Naive thymus-derived CD4-positive, alpha-beta T cell (primary cell): Measurements from ENCODE around the gene CCDC83. TPM values are rescaled to one million over a fixed set of nuclear protein-coding genes. Genes with fewer than 3 reads are reported as not detected.
"Not testable (repeated sequence)": the region's sequence is repeated elsewhere in the genome, so short reads cannot be mapped to it uniquely, and the experiment has no call there.

Experiments used
- ATAC-seq: fragments of 150-1000 bp; cut with Tn5 transposase; 2 replicates; pipeline ENCODE4 v1.10.0; 2021; ENCODE audit warnings: mild to moderate bottlenecking, moderate library complexity
- CTCF ChIA-PET: fragments of 350-600 bp; sonication (Branson Sonifier 250); formaldehyde crosslinking; loops from one replicate; lab custom pipeline; 2021; ENCODE audit warnings: antibody characterized with exemption; lab: Charles Lee
- POLR2A ChIA-PET: fragments of 350-600 bp; sonication (Branson Sonifier 250); formaldehyde crosslinking; loops from one replicate; lab custom pipeline; 2021; ENCODE audit warnings: antibody characterized with exemption, inconsistent platforms; lab: Charles Lee
- DNase-seq, 9 donors: peaks; one replicate each; pipeline versions ENCODE4 v3.0.0 to v3.0.0-alpha.2; 2020 to 2022; ENCODE audit warnings: mixed read lengths in 1 of 9
- H3K27ac ChIP-seq: one replicate; pipeline ENCODE4 v1.7.0; 2013; ENCODE audit warnings: mild to moderate bottlenecking, low read depth, low read length, moderate library complexity
- H3K27me3 ChIP-seq, 2 donors: one replicate each; pipeline ENCODE4 v1.7.0; 2013; ENCODE audit warnings: low read length in 2 of 2, mild to moderate bottlenecking in 2 of 2, moderate library complexity in 2 of 2; ENCODE audit not compliant: control insufficient read depth in 2 of 2, insufficient read depth in 2 of 2
- H3K36me3 ChIP-seq, 3 experiments: 1 replicate in 2 of 3; 2 replicates in 1 of 3; pipeline ENCODE4 v1.7.0; 2013; ENCODE audit warnings: low read length in 3 of 3, mild to moderate bottlenecking in 3 of 3, moderate library complexity in 1 of 3; ENCODE audit not compliant: insufficient read depth in 3 of 3, control insufficient read depth in 2 of 3
- H3K4me1 ChIP-seq, 2 donors: one replicate each; pipeline ENCODE4 v1.7.0; 2013; ENCODE audit warnings: low read length in 2 of 2, mild to moderate bottlenecking in 2 of 2, moderate library complexity in 1 of 2; ENCODE audit not compliant: control insufficient read depth in 2 of 2, insufficient read depth in 2 of 2
- H3K4me3 ChIP-seq: 2 replicates; pipeline ENCODE4 v1.7.0; 2013; ENCODE audit warnings: mild to moderate bottlenecking, low read length
- H3K9me3 ChIP-seq, 3 experiments: 1 replicate in 2 of 3; 2 replicates in 1 of 3; pipeline ENCODE4 v1.7.0; 2013; ENCODE audit warnings: low read length in 3 of 3; ENCODE audit not compliant: control insufficient read depth in 2 of 3
- H3K27ac Mint-ChIP-seq, 9 donors: one replicate each; pipeline ENCODE4 v1.8.0; 2020 to 2022; ENCODE audit warnings: mixed read lengths in 9 of 9, mild to moderate bottlenecking in 8 of 9, moderate library complexity in 5 of 9, inconsistent platforms in 2 of 9
- H3K27me3 Mint-ChIP-seq, 5 donors: one replicate each; pipeline ENCODE4 v1.8.0; 2021 to 2022; ENCODE audit warnings: mixed read lengths in 5 of 5, mild to moderate bottlenecking in 1 of 5
- H3K36me3 Mint-ChIP-seq, 5 donors: one replicate each; pipeline ENCODE4 v1.8.0; 2020 to 2022; ENCODE audit warnings: mixed read lengths in 5 of 5, mild to moderate bottlenecking in 3 of 5, inconsistent platforms in 1 of 5
- H3K4me1 Mint-ChIP-seq, 7 donors: one replicate each; pipeline ENCODE4 v1.8.0; 2020 to 2022; ENCODE audit warnings: mixed read lengths in 7 of 7, mild to moderate bottlenecking in 3 of 7, inconsistent platforms in 1 of 7
- H3K4me3 Mint-ChIP-seq, 10 donors: one replicate each; pipeline ENCODE4 v1.8.0; 2020 to 2022; ENCODE audit warnings: mild to moderate bottlenecking in 10 of 10, mixed read lengths in 10 of 10, moderate library complexity in 6 of 10, inconsistent platforms in 2 of 10
- H3K9me3 Mint-ChIP-seq, 11 donors: one replicate each; pipeline ENCODE4 v1.8.0; 2020 to 2022; ENCODE audit warnings: mixed read lengths in 11 of 11, mild to moderate bottlenecking in 4 of 11, inconsistent platforms in 1 of 11, moderate library complexity in 1 of 11
- intact Hi-C, 2 donors: fragments of 100-400 bp; cut with micrococcal nuclease; formaldehyde crosslinking; loops; one replicate each; pipeline ENCODE4 v1.15.1; 2023
- polyA plus RNA-seq, 2 donors: library from polyadenylated mRNA; unstranded; fragments of 300-500 nt; fragmentation: Illumina TruSeq; gene quantifications; one replicate each; pipeline ENCODE4 v1.2.3, GENCODE V29; 2021
- total RNA-seq, 6 experiments: library from RNA in 5 of 6; stranded (reverse) in 5 of 6; gene quantifications; 1 replicate in 5 of 6; 2 replicates in 1 of 6; pipeline ENCODE4 v1.2.3 and lab custom pipeline; 2021 to 2026

Gene CCDC83
- total and polyA plus RNA-seq, 7 experiments from 2014 or later, result not detected

DNA sequence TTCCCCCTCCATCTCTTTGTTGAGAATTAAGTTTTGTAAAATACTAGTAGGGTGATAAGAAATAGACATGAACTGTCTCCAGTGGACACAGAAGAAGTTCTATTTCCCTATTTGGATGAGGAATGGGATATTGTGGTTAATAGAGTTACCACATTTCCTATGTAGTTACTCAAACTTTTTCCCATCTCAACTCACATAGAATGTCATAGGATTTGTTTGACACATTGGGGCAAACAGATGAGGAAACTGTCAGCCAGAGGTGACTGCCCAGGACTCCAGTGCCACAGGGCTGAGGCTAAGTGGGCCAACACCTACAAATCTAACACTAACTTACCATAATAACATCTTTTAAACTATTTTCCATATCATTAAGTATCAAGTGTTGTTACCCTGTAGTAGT lies 58.3 kb downstream of the CCDC83 start:
- no peak overlapping the region for H3K27ac ChIP-seq
- ChIA-PET POLR2A (no interaction called here), CTCF (no interaction called here)
- no peak overlapping the region for H3K27ac Mint-ChIP-seq
- H3K36me3 Mint-ChIP-seq, result peaks cover 0 to 3% (median 0%) of the 10 kb centered on the region in 5 donors
- no peaks in the 10 kb centered on the region for H3K36me3 ChIP-seq
- no peak overlapping the region for H3K4me3 Mint-ChIP-seq
- intact Hi-C loops, result no loop called here
- peaks cover 0 to 10% (median 3%) of the 10 kb centered on the region in 5 donors for H3K27me3 Mint-ChIP-seq
- ATAC-seq (peak; percentile 38), DNase-seq (no peak)
- H3K4me1 ChIP-seq, result no peaks in the 10 kb centered on the region
- no peaks in the 10 kb centered on the region for H3K4me1 Mint-ChIP-seq
- H3K9me3 ChIP-seq, result no peaks in the 10 kb centered on the region
- H3K9me3 Mint-ChIP-seq, result peaks cover 0 to 10% (median 0%) of the 10 kb centered on the region in 11 donors
- H3K27me3 ChIP-seq, result no peaks in the 10 kb centered on the region
- no peak overlapping the region for H3K4me3 ChIP-seq

GRCh38 chr11:85914425-85914824 lies 59.2 kb downstream of the CCDC83 start:
- H3K27ac ChIP-seq, result no peak overlapping the region
- POLR2A ChIA-PET, result no interaction called here

GRCh38 chr11:85918910-85919794 lies 64.0 kb downstream of the CCDC83 start:
- Mint-ChIP-seq H3K27me3 (peaks cover 0 to 13% (median 9%) of the 10 kb centered on the region in 5 donors), H3K36me3 (peaks cover 0 to 5% (median 0%) of the 10 kb centered on the region in 5 donors), H3K4me1 (peaks cover 0 to 3% (median 0%) of the 10 kb centered on the region in 7 donors), H3K27ac (no peak overlapping the region), H3K4me3 (no peak overlapping the region), H3K9me3 (peaks cover 0 to 10% (median 4%) of the 10 kb centered on the region in 11 donors)
- no peaks in the 10 kb centered on the region for H3K4me1 ChIP-seq
- CTCF ChIA-PET, result no interaction called here
- no peaks in the 10 kb centered on the region for H3K27me3 ChIP-seq
- no peaks in the 10 kb centered on the region for H3K9me3 ChIP-seq
- ATAC-seq (no peak), DNase-seq (no peak)
- no peak overlapping the region for H3K4me3 ChIP-seq
- intact Hi-C loops, result no loop called here
- no peaks in the 10 kb centered on the region for H3K36me3 ChIP-seq
- POLR2A ChIA-PET, result no interaction called here
- H3K27ac ChIP-seq, result no peak overlapping the region

More at GRCh38 chr11:85914425-85914824, 59.2 kb downstream of the CCDC83 start:
- intact Hi-C loops, result no loop called here
- Mint-ChIP-seq H3K27me3 (peaks cover 0 to 10% (median 3%) of the 10 kb centered on the region in 5 donors), H3K36me3 (peaks cover 0 to 3% (median 0%) of the 10 kb centered on the region in 5 donors), H3K4me1 (no peaks in the 10 kb centered on the region), H3K4me3 (no peak overlapping the region), H3K27ac (peak overlapping the region in 1 of 9 donors; percentile 32), H3K9me3 (peaks cover 0 to 10% (median 1%) of the 10 kb centered on the region in 11 donors)
- Histone ChIP-seq H3K36me3 (no peaks in the 10 kb centered on the region), H3K9me3 (no peaks in the 10 kb centered on the region), H3K4me3 (no peak overlapping the region), H3K27me3 (no peaks in the 10 kb centered on the region), H3K4me1 (no peaks in the 10 kb centered on the region)
- DNase-seq (no peak), ATAC-seq (no peak)
- CTCF ChIA-PET, result no interaction called here

DNA sequence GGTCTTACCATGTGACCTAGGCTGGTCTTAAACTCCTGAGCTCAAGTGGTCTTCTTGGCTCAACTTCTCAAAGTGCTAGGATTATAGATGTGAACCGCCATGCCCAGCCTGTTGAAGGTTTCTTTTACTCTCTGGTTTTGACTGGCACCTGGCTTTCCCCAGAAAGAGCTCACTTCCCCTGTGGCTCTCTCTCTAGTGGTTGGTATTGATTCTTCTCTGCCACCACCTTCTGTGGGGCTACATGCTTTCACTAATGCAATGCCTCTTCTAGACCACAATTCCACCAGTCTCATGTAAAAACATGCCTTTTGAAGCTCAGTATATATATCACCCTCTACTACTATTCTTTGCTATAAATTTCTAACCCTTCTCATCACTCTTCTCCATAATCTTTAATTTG lies 67.2 kb downstream of the CCDC83 start:
- intact Hi-C loops, result no loop called here
- ChIA-PET POLR2A (no interaction called here), CTCF (no interaction called here)
- Mint-ChIP-seq H3K27me3 (peaks cover 6 to 22% (median 16%) of the 10 kb centered on the region in 5 donors), H3K4me3 (no peak overlapping the region), H3K9me3 (peaks cover 0 to 10% (median 0%) of the 10 kb centered on the region in 11 donors), H3K4me1 (peaks cover 0 to 3% (median 0%) of the 10 kb centered on the region in 7 donors), H3K36me3 (peaks cover 0 to 5% (median 0%) of the 10 kb centered on the region in 5 donors), H3K27ac (no peak overlapping the region)
- no peak overlapping the region for H3K4me3 ChIP-seq
- DNase-seq (no peak), ATAC-seq (no peak)
- H3K4me1 ChIP-seq, result no peaks in the 10 kb centered on the region
- no peaks in the 10 kb centered on the region for H3K9me3 ChIP-seq
- no peak overlapping the region for H3K27ac ChIP-seq
- no peaks in the 10 kb centered on the region for H3K36me3 ChIP-seq
- H3K27me3 ChIP-seq, result no peaks in the 10 kb centered on the region

- Histone ChIP-seq H3K4me1 (no peaks in the 10 kb centered on the region), H3K4me3 (no peak overlapping the region), H3K27me3 (no peaks in the 10 kb centered on the region), H3K36me3 (no peaks in the 10 kb centered on the region), H3K27ac (no peak overlapping the region), H3K9me3 (no peaks in the 10 kb centered on the region)
- POLR2A ChIA-PET, result no interaction called here
- no peak overlapping the region for H3K27ac Mint-ChIP-seq
- peaks cover 0 to 10% (median 0%) of the 10 kb centered on the region in 11 donors for H3K9me3 Mint-ChIP-seq
- peaks cover 0 to 5% (median 0%) of the 10 kb centered on the region in 5 donors for H3K36me3 Mint-ChIP-seq
- CTCF ChIA-PET, result no interaction called here
- intact Hi-C loops, result no loop called here
- H3K27me3 Mint-ChIP-seq, result peaks cover 6 to 31% (median 20%) of the 10 kb centered on the region in 5 donors
- no peak overlapping the region for H3K4me3 Mint-ChIP-seq
- H3K4me1 Mint-ChIP-seq, result peaks cover 0 to 3% (median 0%) of the 10 kb centered on the region in 7 donors
- DNase-seq (no peak), ATAC-seq (no peak)
Measured at GRCh38 chr11:85923455-85923854, 68.3 kb downstream of the CCDC83 start.

DNA sequence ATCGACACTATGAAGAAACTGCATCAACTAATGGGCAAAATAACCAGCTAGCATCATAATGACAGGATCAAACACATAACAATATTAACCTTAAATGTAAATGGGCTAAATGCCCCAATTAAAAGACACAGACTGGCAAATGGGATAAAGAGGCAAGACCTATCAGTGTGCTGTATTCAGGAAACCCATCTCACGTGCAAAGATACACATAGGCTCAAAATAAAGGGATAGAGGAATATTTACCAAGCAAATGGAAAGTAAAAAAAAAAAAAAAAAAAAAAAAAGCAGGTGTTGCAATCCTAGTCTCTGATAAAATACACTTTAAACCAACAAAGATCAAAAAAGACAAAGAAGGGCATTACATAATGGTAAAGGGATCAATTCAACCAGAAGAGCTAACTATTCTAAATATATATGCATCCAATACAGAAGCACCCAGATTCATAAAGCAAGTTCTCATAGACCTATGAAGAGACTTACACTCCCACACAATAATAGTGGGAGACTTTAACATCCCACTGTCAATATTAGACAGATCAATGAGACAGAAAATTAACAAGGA lies 71.6 kb downstream of the CCDC83 start:
- H3K4me1 Mint-ChIP-seq, H3K27ac Mint-ChIP-seq, CTCF ChIA-PET, H3K4me3 ChIP-seq, H3K4me3 Mint-ChIP-seq, H3K9me3 ChIP-seq, DNase-seq, ATAC-seq, H3K36me3 ChIP-seq, H3K4me1 ChIP-seq, intact Hi-C loops, H3K27ac ChIP-seq, POLR2A ChIA-PET, H3K27me3 ChIP-seq, H3K36me3 Mint-ChIP-seq: not testable (repeated sequence)
- peaks cover 6 to 49% (median 21%) of the 10 kb centered on the region in 5 donors for H3K27me3 Mint-ChIP-seq
- peaks cover 0 to 10% (median 0%) of the 10 kb centered on the region in 11 donors for H3K9me3 Mint-ChIP-seq
